HG03095 (cell line): ENCODE data around the gene FGF10.

Experiments used
- ATAC-seq: cut with Tn5 transposase; IDR thresholded peaks from one replicate; pipeline ENCODE4 v1.9.1; 2021; ENCODE audit warnings: moderate library complexity; ENCODE audit not compliant: unreplicated experiment

Gene FGF10

GRCh38 chr5:44389090-44389822 is at the start of gene FGF10:
FGF10 (minus strand) TSS chr5:44389420; CDS start chr5:44388682, 738 bp downstream.
- no peak for ATAC-seq

DNA sequence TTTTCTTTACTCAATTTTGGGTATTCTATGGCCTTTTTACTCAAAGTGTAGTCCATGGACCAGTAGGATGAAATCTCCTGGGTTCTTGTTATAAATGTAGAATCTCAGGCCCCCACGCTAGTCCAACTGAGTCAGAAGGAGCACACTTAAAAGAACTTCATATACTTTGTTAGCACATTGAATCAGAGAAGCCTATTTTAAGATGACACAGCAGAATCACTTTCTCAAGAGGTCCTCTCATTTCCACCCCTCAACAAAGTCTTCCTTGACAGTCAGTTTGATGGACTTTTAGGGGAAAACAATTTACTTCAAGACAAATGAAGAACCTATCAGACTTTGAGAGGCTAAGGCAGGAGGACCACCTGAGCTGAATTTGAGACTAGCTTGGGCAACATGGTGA is 37.7 kb upstream of the FGF10 start:
- ATAC-seq, result no peak

- ATAC-seq, result no peak
These were observed 23.1 kb upstream of the FGF10 start for GRCh38 chr5:44412286-44412685.

DNA sequence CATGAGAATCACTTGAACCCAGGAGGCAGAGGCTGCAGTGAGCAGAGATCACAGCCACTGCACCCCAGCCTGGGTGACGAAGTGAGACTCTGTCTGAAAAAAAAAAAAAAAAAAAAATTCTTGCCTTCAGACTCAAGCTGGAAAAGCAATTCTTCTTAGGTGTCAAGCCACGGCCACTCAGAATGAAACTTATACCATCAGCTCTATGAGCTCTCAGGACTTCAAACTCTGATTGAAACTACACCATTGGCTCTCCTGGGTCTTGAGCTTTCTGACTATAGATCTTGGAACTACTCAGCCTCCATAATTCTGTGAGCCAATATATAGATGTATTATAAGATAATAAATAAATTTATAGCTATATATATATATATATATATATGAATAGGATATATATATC is 12.9 kb upstream of the FGF10 start:
- ATAC-seq, result no peak

DNA sequence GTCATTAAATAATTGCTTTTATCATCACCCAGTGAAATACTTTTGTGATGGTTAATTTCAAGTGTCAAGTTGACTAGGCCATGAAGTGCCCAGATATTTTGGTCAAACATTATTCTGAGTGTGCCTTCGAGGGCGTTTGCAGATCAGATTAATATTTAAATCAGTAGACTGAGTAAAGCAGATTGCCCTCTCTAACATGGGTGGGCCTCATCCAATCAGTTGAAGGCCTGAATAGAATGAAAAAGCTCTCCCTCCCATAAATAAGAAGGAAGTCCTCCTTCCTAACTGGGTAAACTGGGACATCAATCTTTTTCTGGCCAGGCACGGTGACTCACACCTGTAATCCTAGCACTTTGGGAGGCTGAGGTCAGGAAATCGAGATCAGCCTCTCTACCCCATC is 12.4 kb upstream of the FGF10 start:
- no peak for ATAC-seq

DNA sequence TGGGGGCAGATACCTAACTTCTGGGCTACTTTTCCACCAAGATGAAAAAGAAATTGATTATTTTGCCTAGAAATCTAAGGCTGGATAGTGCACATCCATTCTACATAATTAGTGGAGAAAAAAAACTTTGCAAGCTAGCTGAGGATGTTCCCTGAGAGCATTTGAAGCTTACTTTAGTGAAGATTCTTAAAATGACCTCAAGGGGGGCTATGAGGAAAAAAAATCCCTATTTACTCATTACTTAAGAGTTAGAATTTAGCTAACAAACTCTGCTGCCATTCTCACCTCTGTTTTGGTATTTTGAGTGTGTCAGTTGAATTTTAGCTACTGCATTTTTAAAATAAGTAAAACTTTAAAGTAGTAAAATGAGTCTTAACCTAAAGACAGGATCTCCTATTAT is 9.2 kb upstream of the FGF10 start:
- no peak for ATAC-seq

- no peak for ATAC-seq
These were observed 7.1 kb upstream of the FGF10 start for GRCh38 chr5:44396312-44396711.

GRCh38 chr5:44390351-44390750 is 1.1 kb upstream of the FGF10 start:
- no peak for ATAC-seq

DNA sequence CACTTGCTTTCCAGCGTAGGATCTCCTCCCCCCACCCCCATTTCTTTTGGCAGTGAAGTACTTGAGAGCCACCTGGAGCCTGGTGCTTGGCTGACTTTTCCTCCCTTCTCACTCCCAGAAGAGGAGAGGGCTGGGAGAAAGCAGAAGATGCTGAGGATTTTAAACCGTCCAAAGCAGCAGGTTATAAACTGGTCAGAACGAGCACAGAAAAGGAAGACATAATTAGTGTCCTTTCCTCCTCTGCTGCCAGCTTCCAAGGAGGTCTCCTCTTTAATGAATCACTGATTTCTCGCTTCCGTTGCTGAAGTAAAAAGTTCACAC is 563 bp upstream of the FGF10 start:
- no peak for ATAC-seq

DNA sequence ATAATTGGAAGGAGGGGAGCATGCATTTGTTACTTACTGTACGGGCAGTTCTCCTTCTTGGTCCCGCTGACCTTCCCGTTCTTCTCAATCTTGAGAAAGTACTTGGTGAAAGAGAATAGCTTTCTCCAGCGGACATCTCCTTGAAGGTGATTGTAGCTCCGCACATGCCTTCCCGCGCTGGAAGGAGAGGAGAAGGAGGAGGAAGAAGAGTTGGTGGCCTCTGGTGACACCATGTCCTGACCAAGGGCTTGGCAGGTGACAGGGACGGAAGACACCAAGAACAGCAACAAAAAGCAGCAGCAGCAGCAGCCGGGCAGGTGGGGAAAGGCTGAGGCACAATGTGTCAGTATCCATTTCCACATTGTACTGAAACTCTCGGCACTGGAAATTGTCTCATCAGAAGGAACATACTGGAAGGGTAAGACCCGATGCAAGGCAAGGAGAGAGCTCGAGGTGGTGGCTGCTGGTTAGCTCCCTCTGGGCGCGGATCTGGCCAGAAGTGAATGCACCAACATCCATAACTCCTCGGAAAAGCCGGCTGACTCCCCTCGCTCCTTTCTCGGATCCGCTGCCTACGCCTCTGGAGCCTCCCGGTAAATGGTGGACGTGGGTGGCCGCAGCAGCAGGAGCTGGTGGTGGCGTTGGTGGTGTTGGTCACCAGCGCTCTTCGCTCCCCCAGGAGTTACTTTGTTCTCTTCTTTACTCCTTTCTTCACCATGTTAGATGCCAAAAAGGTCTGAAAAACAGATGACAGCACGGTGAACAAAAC is 715 bp downstream of the FGF10 start:
- ATAC-seq, result no peak

DNA sequence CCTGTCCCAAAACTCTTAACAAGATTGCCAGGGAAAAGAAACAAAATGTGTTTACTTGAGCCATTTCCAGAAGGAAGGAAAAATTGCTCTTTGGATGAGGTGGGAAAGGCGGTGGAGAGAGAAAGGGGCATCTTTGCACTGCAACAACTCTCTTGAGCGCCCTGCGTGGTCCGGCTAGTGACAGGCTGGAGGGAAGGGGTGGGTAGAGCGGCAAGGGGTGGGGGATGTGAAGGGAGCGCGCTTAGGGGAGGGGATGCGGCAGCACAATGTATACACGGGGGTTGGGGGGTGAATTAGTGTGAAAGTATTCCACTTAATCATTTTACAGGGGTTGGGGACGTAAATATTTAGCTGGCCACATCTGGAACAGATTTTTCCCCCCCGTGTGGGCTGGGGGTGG is 1.3 kb downstream of the FGF10 start:
- ATAC-seq, result no peak

- no peak for ATAC-seq
These were observed 1.8 kb downstream of the FGF10 start for GRCh38 chr5:44387406-44387805.

DNA sequence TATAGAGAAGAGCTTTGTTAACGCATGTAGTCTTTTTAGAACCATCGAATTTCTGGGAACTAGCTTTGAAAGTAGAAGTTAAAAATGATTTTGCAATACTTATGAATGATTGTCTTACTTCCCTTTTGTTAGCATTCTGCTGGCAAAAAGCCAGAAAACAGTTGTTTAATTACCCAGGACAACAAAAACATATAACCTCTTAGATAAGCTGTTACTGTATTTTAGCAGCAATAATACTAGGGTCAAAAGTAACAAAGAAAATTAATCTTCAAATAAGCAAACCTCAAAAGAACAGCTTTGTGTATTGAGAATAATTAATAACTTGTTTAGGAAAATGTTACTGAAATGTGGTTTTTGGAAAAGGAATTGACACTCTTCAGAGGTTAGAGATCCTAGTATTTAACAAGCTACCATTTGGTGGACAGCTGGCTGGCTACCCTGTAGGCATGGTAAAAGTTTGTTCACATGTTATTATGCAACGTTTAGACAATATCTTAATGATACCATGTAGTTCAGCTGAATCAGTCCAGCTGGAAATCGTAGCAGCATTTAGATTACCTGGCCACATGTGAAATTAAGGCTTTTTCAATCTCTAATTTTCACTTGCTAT is 3.8 kb downstream of the FGF10 start:
- ATAC-seq, result no peak

- ATAC-seq, result no peak
These were observed 4.4 kb downstream of the FGF10 start for GRCh38 chr5:44384816-44385215.

DNA sequence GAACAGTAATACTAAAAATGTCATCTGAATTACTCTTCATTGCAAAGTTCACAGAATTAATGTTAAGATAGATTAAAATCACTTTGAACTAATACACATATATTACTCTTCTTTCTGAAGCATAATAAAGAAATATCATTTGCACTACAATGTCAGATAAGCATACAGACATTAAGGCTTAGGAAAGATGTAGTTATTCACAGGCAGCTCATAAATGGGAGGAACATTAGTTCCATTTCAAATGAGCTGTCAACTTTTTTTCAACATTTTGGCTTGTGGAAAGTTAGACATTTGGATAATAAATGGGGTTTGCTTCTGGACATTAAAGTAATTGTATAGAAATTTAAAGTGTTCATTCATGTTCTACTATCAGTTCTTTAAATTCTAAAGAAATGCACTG is 6.3 kb downstream of the FGF10 start:
- no peak for ATAC-seq

GRCh38 chr5:44377057-44377456 is 12.2 kb downstream of the FGF10 start:
- ATAC-seq, result no peak

DNA sequence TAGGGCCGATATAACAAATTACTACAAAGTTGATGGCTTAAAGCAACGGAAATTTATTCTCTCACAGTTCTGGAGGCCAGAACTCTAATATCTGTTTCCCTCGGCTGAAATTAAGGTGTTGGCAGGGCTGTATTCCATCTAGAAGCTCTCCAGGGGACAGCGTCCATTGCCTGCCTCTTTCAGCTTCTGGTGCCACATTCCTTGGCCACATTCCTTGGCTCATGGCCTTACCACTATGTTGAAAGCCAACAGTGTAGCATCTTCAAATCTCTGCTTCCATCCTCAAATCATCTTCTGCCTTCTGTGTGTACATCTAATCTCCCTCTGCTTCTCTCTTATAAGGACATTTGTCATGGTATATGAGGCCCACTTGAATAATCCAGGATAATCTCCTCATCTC is 17.2 kb downstream of the FGF10 start:
- no peak for ATAC-seq

- no peak for ATAC-seq
These were observed 22.0 kb downstream of the FGF10 start for GRCh38 chr5:44367203-44367602.

DNA sequence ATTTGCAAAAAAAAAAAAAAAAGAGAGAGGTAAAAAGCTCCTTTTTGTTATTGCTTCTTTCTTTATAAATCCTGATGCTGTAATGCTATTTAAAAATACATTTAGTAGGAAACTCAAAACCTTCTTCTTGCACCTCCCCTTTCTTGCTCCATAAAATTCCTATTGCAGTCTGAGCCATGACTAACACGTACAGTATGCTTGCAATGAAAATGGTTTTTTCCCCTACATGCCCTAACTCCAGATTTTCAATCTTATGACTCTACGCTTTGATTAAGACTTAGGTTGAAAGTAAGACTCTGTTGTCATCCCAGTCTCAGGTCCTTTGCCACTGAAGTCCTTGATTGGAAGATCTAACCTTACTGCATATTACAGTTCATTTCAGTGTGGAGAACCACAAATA is 23.9 kb downstream of the FGF10 start:
- no peak for ATAC-seq

GRCh38 chr5:44364097-44364496 is 25.1 kb downstream of the FGF10 start:
- ATAC-seq, result no peak

DNA sequence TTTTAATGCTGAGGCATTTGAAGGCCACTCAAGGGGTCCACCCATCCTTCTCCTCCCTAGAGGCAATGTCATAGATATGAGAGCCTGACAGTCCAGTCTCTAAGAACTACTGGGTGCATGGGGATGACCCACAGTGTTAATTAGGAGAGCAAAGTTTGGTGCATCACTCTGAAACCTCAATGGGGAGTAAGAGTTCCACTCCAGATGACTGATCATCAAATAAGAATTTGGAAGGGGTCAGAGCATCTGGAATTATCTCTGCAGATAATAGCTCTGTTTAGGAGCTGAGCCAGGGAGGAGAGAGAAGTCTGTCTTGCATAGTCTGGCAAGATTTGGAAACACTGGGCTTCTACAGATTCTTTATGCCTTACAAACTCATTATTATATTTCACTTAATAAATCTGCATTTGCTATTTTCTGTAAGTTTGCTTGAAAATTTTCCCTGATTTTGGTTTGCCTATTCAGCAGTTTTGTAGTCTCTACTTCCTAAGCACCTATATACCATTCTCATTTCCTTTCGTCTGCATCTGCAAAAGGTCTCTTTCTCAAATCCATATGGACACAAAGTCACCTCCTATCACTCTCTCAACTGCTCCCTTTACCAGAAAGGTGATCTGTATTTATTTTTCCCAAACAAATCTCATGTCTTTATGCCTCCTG is 27.7 kb downstream of the FGF10 start:
- no peak for ATAC-seq

GRCh38 chr5:44360919-44361318 is 28.3 kb downstream of the FGF10 start:
- no peak for ATAC-seq
